ENCODE data around the gene TMEM44. TPM values are rescaled to one million over a fixed set of nuclear protein-coding genes. Genes with fewer than 3 reads are reported as not detected.

TMEM44 gene
- polyA plus RNA-seq, 1 donor (not counting 4 experiments of a cell fraction or from before 2014, with no cell fraction given): 13.3 TPM

DNA sequence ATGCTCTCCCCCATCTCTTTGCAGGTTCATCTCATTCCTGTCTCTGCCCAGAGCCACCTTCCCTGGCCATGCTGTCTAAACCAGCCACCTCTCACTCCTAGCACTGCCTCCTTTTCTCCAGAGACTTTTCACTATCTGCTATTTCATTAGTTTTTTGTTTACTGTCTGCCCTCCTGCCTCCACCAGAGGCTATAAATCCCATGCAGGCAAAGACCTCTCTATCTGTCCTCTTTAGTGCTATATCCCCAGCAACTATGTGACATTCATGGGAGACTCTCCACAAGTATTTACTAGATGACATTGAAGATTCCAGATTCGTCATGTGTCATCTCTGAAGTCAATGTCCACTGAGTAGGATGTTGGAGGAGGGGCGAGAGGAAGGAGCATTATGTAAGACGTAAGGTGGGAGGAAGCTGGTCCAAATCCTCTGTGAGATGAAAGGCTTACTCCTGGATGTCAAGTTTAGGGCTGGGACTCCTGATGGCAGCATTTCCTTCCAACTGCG is 49.0 kb upstream of the TMEM44 start:
- dilution Hi-C loops (cut with MboI; ENCODE audit: extremely low pct_ligation_motif_present, low sequenced_read_pairs): no loop called here
- no peak overlapping the region for H3K27ac ChIP-seq (ENCODE audit: control insufficient read depth, insufficient read depth, low read length)
- no peak overlapping the region for H3K9ac ChIP-seq (ENCODE audit: control insufficient read depth, extremely low read depth, insufficient read depth, low read length)

DNA sequence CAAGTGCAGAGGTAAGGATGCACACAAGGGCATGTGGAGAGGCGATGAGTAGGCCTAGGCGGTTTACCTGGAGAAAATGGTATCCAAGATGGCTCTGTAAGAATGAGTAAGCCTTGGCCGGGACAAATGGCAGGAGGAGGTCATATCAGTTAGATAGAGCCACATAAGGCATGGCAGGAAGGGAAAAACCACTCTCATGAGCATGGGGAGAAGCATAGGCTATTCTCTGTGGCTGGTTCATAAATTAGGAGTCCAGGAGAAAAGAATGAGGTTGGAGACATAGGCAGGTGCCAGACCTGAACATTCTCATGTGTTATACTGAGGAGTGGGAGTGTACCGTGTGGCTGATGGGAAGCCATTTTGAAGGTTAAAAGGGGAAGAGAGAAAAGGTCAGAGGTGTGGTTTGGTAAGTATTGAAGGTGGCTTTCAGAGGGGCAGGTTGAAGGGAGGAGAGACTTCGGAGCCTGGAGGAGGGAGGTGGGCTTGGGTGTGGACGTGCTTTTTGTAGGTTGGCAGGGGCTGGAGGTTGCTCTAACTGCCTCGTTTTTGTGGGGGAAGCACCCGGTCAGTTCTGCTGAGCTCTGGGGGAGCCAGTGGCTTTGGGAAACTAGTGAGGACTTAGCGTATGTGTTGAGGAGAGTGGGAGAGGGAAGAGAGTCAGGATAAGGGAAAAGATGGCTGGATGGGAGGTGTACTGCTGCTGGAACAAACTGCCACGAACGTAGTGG is 47.8 kb upstream of the TMEM44 start:
- H4K20me1 ChIP-seq (ENCODE audit: control insufficient read depth, extremely low read depth, insufficient read depth, low read length): no peaks in the 10 kb centered on the region
- H3K9ac ChIP-seq (ENCODE audit: control insufficient read depth, extremely low read depth, insufficient read depth, low read length): no peak overlapping the region
- peaks cover 15% of the 10 kb centered on the region for H3K4me1 ChIP-seq (ENCODE audit: control insufficient read depth, extremely low read depth, insufficient read depth, low read length)
- dilution Hi-C loops (cut with MboI; ENCODE audit: extremely low pct_ligation_motif_present, low sequenced_read_pairs): no loop called here
- no peak overlapping the region for H3K4me3 ChIP-seq (ENCODE audit: control insufficient read depth in 2 of 3, extremely low read depth in 1 of 3, insufficient read depth in 2 of 3, low read depth in 1 of 3, low read length in 3 of 3)
- no peak overlapping the region for H3K4me2 ChIP-seq (ENCODE audit: control insufficient read depth, extremely low read depth, insufficient read depth, low read depth, low read length)
- H3K36me3 ChIP-seq (ENCODE audit: control insufficient read depth in 2 of 2, extremely low read depth in 1 of 2, insufficient read depth in 2 of 2, low read length in 2 of 2): no peaks in the 10 kb centered on the region
- TF ChIP-seq, protein P1, sequence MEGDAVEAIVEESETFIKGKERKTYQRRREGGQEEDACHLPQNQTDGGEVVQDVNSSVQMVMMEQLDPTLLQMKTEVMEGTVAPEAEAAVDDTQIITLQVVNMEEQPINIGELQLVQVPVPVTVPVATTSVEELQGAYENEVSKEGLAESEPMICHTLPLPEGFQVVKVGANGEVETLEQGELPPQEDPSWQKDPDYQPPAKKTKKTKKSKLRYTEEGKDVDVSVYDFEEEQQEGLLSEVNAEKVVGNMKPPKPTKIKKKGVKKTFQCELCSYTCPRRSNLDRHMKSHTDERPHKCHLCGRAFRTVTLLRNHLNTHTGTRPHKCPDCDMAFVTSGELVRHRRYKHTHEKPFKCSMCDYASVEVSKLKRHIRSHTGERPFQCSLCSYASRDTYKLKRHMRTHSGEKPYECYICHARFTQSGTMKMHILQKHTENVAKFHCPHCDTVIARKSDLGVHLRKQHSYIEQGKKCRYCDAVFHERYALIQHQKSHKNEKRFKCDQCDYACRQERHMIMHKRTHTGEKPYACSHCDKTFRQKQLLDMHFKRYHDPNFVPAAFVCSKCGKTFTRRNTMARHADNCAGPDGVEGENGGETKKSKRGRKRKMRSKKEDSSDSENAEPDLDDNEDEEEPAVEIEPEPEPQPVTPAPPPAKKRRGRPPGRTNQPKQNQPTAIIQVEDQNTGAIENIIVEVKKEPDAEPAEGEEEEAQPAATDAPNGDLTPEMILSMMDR (optimal IDR thresholded peaks at IDR 0.05 in 1 of 3, IDR thresholded peaks at IDR 0.05 in 1 of 3, conservative IDR thresholded peaks at IDR 0.05 in 1 of 3; ENCODE audit: extremely low read depth in 1 of 3, insufficient read depth in 2 of 3, low read length in 3 of 3): no peak
- no peak for TF ChIP-seq EZH2 (IDR thresholded peaks at IDR 0.05; ENCODE audit: low read length)
- no peaks in the 10 kb centered on the region for H3K79me2 ChIP-seq (ENCODE audit: control insufficient read depth, insufficient read depth, low read length)
- no peak overlapping the region for H2AFZ ChIP-seq (ENCODE audit: control insufficient read depth, low read length)
- no peaks in the 10 kb centered on the region for H3K9me1 ChIP-seq (ENCODE audit: control insufficient read depth, extremely low read depth, insufficient read depth, low read length)
- no peaks in the 10 kb centered on the region for H3K9me3 ChIP-seq (ENCODE audit: control insufficient read depth, low read depth, low read length)
- FAIRE-seq (no peak), DNase-seq (ENCODE audit: low read depth, low spot score) (no peak)
- H3K27me3 ChIP-seq (ENCODE audit: control insufficient read depth, extremely low read depth, insufficient read depth, low read length): peaks cover under 1% of the 10 kb centered on the region
- no peak overlapping the region for H3K27ac ChIP-seq (ENCODE audit: control insufficient read depth, insufficient read depth, low read length)

More for the DNA sequence above, 49.0 kb upstream of the TMEM44 start:
- no peak overlapping the region for H3K4me3 ChIP-seq (ENCODE audit: control insufficient read depth in 2 of 3, extremely low read depth in 1 of 3, insufficient read depth in 2 of 3, low read depth in 1 of 3, low read length in 3 of 3)
- peaks cover 12% of the 10 kb centered on the region for H3K27me3 ChIP-seq (ENCODE audit: control insufficient read depth, extremely low read depth, insufficient read depth, low read length)
- TF ChIP-seq, protein P1 (optimal IDR thresholded peaks at IDR 0.05 in 1 of 3, IDR thresholded peaks at IDR 0.05 in 1 of 3, conservative IDR thresholded peaks at IDR 0.05 in 1 of 3; ENCODE audit: extremely low read depth in 1 of 3, insufficient read depth in 2 of 3, low read length in 3 of 3): no peak
- TF ChIP-seq EZH2 (IDR thresholded peaks at IDR 0.05; ENCODE audit: low read length): no peak
- DNase-seq (ENCODE audit: low read depth, low spot score) (no peak), FAIRE-seq (no peak)
- H3K4me1 ChIP-seq (ENCODE audit: control insufficient read depth, extremely low read depth, insufficient read depth, low read length): peaks cover 25% of the 10 kb centered on the region
- peak overlapping the region; percentile 71 for H3K4me2 ChIP-seq (ENCODE audit: control insufficient read depth, extremely low read depth, insufficient read depth, low read depth, low read length)
- no peaks in the 10 kb centered on the region for H3K9me3 ChIP-seq (ENCODE audit: control insufficient read depth, low read depth, low read length)
- no peaks in the 10 kb centered on the region for H3K9me1 ChIP-seq (ENCODE audit: control insufficient read depth, extremely low read depth, insufficient read depth, low read length)
- H2AFZ ChIP-seq (ENCODE audit: control insufficient read depth, low read length): no peak overlapping the region
- no peaks in the 10 kb centered on the region for H3K79me2 ChIP-seq (ENCODE audit: control insufficient read depth, insufficient read depth, low read length)
- H4K20me1 ChIP-seq (ENCODE audit: control insufficient read depth, extremely low read depth, insufficient read depth, low read length): no peaks in the 10 kb centered on the region
- no peaks in the 10 kb centered on the region for H3K36me3 ChIP-seq (ENCODE audit: control insufficient read depth in 2 of 2, extremely low read depth in 1 of 2, insufficient read depth in 2 of 2, low read length in 2 of 2)
